Heart left ventricle (tissue), 13 donors: ENCODE results near the gene TACSTD2.

Experiments
- POLR2A ChIP-seq, 2 donors: fragments of 450-650 bp; IDR thresholded peaks; one replicate each; pipeline ENCODE4 v1.6.1; 2017; ENCODE audit warnings: antibody characterized with exemption in 2 of 2, mild to moderate bottlenecking in 2 of 2, moderate library complexity in 2 of 2
- TF ChIP-seq, protein P1 (sequence below), 12 donors: fragments of 200-600 bp; sonication (generic) in 4 of 12; IDR thresholded peaks; one replicate each; pipeline versions ENCODE4 v1.5.0 to v1.8.0; 2018 to 2022; ENCODE audit warnings: antibody characterized with exemption in 12 of 12, mild to moderate bottlenecking in 5 of 12
- donor health status: ischemic (EF 13 %, LVEDD 7.1; RV severe dilation, severe dysfunction).
- donor health status: DM: no; HTN: yes; CAD: no.
- donor health status: DM: no; HTN: no; CAD: no.
- donor health status: ischemic (EF 25% LVEDD 6.9; RV normal size, moderate dysfunction).
- donor health status: ischemic (EF 25% LVEDD 5.7; RV mildly dilated, moderate dysfunction).
- donor health status: ischemic (EF 35%, LVEDD 5.7; RV mildly dilated, moderate dysfunction).
- donor health status: nonischemic (EF 11% LVEDD 7.7; RV severe dilation, severe dysfunction).
- donor health status: DM: yes; HTN: yes; CAD: no.
- donor health status: PGD.
- donor health status: ischemic (EF 29% LVEDD 5.4; RV normal size, mild dysfunction).
- donor health status: nonischemic (EF 23%, LVEDD 6.1; RV moderate dilation, normal function).

DNA sequence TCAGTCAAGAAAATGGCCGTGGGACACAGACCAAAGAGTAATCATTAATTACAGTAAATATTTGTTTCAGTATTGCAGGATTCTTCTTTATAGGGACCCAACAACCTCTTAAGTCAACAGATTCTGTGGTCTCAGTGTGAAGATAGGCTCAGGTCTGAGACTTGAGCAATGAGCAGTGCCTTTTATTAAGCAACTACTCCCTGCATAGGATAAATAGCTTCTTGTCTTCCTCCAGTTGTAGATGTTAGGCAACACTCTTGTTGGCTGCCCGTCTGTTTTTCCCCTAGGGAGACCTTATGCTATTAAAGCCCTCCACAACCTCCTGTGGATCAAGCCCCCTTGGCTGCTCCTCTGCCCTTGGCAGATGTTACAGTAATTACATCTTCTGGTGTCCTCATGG is 28.7 kb downstream of the TACSTD2 start:
- TF ChIP-seq POLR2A (IDR thresholded peaks at IDR 0.05), result no peak
- TF ChIP-seq, protein P1, sequence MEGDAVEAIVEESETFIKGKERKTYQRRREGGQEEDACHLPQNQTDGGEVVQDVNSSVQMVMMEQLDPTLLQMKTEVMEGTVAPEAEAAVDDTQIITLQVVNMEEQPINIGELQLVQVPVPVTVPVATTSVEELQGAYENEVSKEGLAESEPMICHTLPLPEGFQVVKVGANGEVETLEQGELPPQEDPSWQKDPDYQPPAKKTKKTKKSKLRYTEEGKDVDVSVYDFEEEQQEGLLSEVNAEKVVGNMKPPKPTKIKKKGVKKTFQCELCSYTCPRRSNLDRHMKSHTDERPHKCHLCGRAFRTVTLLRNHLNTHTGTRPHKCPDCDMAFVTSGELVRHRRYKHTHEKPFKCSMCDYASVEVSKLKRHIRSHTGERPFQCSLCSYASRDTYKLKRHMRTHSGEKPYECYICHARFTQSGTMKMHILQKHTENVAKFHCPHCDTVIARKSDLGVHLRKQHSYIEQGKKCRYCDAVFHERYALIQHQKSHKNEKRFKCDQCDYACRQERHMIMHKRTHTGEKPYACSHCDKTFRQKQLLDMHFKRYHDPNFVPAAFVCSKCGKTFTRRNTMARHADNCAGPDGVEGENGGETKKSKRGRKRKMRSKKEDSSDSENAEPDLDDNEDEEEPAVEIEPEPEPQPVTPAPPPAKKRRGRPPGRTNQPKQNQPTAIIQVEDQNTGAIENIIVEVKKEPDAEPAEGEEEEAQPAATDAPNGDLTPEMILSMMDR (IDR thresholded peaks at IDR 0.05), result no peak
